Dermis blood vessel endothelial cell (primary cell): ENCODE measurements around the gene NKX6-2. TPM values are rescaled to one million over a fixed set of nuclear protein-coding genes. Genes with fewer than 3 reads are reported as not detected.
"Not testable (repeated sequence)": the region's sequence is repeated elsewhere in the genome, so short reads cannot be mapped to it uniquely, and the experiment has no call there.

Source experiments
- DNase-seq: peaks from one replicate; pipeline ENCODE4 v3.0.0; 2010
- total RNA-seq: library from RNA; depleted of rRNA; stranded (reverse); fragments of >200 nt; gene quantifications from 2 replicates; pipeline ENCODE4 v1.2.3, GENCODE V29; 2014

The NKX6-2 gene
- total RNA-seq, 1 donor from 2014 or later, result not detected

GRCh38 chr10:132793871-132794849 is 8.2 kb upstream of the NKX6-2 start:
- no peak for DNase-seq

GRCh38 chr10:132793213-132793612 is 7.3 kb upstream of the NKX6-2 start:
- no peak for DNase-seq

- DNase-seq, result no peak
Measured at GRCh38 chr10:132792796-132793195, 6.8 kb upstream of the NKX6-2 start.

- DNase-seq, result not testable (repeated sequence)
Measured at GRCh38 chr10:132792099-132792498, 6.2 kb upstream of the NKX6-2 start.

- DNase-seq, result no peak
Measured at GRCh38 chr10:132790934-132791829, 5.2 kb upstream of the NKX6-2 start.

GRCh38 chr10:132790470-132790869 is 4.5 kb upstream of the NKX6-2 start:
- DNase-seq, result no peak

- no peak for DNase-seq
Measured at GRCh38 chr10:132789659-132790148, 3.8 kb upstream of the NKX6-2 start.

GRCh38 chr10:132788831-132789219 is 2.9 kb upstream of the NKX6-2 start:
- no peak for DNase-seq

- peak; percentile 44 for DNase-seq
Measured at GRCh38 chr10:132788180-132788830, 2.4 kb upstream of the NKX6-2 start.

- DNase-seq, result no peak
Measured at GRCh38 chr10:132787495-132788179, 1.7 kb upstream of the NKX6-2 start.

- DNase-seq, result no peak
Measured at GRCh38 chr10:132786884-132787494, 1.0 kb upstream of the NKX6-2 start.

GRCh38 chr10:132786476-132786883 is 533 bp upstream of the NKX6-2 start:
- DNase-seq, result no peak

- DNase-seq, result no peak
Measured at GRCh38 chr10:132784866-132785722, 853 bp downstream of the NKX6-2 start.

- DNase-seq, result no peak
Measured at GRCh38 chr10:132783940-132784865, 1.7 kb downstream of the NKX6-2 start.

GRCh38 chr10:132783165-132783939 is 2.6 kb downstream of the NKX6-2 start:
- DNase-seq, result no peak

GRCh38 chr10:132781556-132781955 is 4.4 kb downstream of the NKX6-2 start:
- no peak for DNase-seq

GRCh38 chr10:132780356-132780755 is 5.6 kb downstream of the NKX6-2 start:
- no peak for DNase-seq

GRCh38 chr10:132779549-132780294 is 6.2 kb downstream of the NKX6-2 start:
- no peak for DNase-seq
